ENCODE results near the gene TAF1A. TPM values are rescaled to one million over a fixed set of nuclear protein-coding genes. Genes with fewer than 3 reads are reported as not detected.

The TAF1A gene
- total and polyA plus RNA-seq, 10 of the 15 experiments (the other 5 are each of a cell fraction or from before 2014, with no cell fraction given): 7.7 to 17.9 (median 12.0) TPM

GRCh38 chr1:222634180-222635013, 44.7 kb upstream of the TAF1A start (continued):
- TF ChIP-seq RAD21 (IDR thresholded peaks at IDR 0.05; ENCODE audit: insufficient read depth, low read depth, low read length): peak; percentile 90
- no peak for TF ChIP-seq DPF2 (IDR thresholded peaks at IDR 0.05)
- TF ChIP-seq IRF3 (IDR thresholded peaks at IDR 0.05): no peak
- TF ChIP-seq NKRF (conservative IDR thresholded peaks at IDR 0.05): no peak
- TF ChIP-seq NFYB (IDR thresholded peaks at IDR 0.05; ENCODE audit: insufficient read depth, low read depth, low read length): no peak
- TF ChIP-seq HSF1 (IDR thresholded peaks at IDR 0.05; ENCODE audit: low read depth, low read length): no peak
- no peak for TF ChIP-seq BMI1 (IDR thresholded peaks at IDR 0.05; ENCODE audit: borderline replicate concordance)
- no peak for TF ChIP-seq GABPA (IDR thresholded peaks at IDR 0.05; ENCODE audit: low read depth)
- TF ChIP-seq CBX3 (IDR thresholded peaks at IDR 0.05; ENCODE audit: borderline replicate concordance, low read depth): no peak
- peak; percentile 95 for TF ChIP-seq SMC3 (IDR thresholded peaks at IDR 0.05; ENCODE audit: borderline replicate concordance, low read length)
- no peak for TF ChIP-seq WRNIP1 (IDR thresholded peaks at IDR 0.05; ENCODE audit: borderline replicate concordance, low read depth, low read length)
- TF ChIP-seq RUNX3 (IDR thresholded peaks at IDR 0.05; ENCODE audit: low read length): no peak
- TF ChIP-seq, protein P1, sequence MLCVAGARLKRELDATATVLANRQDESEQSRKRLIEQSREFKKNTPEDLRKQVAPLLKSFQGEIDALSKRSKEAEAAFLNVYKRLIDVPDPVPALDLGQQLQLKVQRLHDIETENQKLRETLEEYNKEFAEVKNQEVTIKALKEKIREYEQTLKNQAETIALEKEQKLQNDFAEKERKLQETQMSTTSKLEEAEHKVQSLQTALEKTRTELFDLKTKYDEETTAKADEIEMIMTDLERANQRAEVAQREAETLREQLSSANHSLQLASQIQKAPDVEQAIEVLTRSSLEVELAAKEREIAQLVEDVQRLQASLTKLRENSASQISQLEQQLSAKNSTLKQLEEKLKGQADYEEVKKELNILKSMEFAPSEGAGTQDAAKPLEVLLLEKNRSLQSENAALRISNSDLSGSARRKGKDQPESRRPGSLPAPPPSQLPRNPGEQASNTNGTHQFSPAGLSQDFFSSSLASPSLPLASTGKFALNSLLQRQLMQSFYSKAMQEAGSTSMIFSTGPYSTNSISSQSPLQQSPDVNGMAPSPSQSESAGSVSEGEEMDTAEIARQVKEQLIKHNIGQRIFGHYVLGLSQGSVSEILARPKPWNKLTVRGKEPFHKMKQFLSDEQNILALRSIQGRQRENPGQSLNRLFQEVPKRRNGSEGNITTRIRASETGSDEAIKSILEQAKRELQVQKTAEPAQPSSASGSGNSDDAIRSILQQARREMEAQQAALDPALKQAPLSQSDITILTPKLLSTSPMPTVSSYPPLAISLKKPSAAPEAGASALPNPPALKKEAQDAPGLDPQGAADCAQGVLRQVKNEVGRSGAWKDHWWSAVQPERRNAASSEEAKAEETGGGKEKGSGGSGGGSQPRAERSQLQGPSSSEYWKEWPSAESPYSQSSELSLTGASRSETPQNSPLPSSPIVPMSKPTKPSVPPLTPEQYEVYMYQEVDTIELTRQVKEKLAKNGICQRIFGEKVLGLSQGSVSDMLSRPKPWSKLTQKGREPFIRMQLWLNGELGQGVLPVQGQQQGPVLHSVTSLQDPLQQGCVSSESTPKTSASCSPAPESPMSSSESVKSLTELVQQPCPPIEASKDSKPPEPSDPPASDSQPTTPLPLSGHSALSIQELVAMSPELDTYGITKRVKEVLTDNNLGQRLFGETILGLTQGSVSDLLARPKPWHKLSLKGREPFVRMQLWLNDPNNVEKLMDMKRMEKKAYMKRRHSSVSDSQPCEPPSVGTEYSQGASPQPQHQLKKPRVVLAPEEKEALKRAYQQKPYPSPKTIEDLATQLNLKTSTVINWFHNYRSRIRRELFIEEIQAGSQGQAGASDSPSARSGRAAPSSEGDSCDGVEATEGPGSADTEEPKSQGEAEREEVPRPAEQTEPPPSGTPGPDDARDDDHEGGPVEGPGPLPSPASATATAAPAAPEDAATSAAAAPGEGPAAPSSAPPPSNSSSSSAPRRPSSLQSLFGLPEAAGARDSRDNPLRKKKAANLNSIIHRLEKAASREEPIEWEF (IDR thresholded peaks at IDR 0.05; ENCODE audit: insufficient replicate concordance, low read depth, low read length): no peak
- TF ChIP-seq ESRRA (IDR thresholded peaks at IDR 0.05; ENCODE audit: low read length): no peak
- no peak for TF ChIP-seq FOXM1 (IDR thresholded peaks at IDR 0.05; ENCODE audit: low read depth, low read length)
- TF ChIP-seq TARDBP (IDR thresholded peaks at IDR 0.05; ENCODE audit: borderline replicate concordance): no peak
- 0 out of 2 replicates have a peak, but pooled peaks have one; percentile 15 for TF ChIP-seq ZNF384 (IDR thresholded peaks at IDR 0.05; ENCODE audit: borderline replicate concordance, low read depth, low read length)
- no peak for TF ChIP-seq IRF5 (IDR thresholded peaks at IDR 0.05; ENCODE audit: borderline replicate concordance)

All from GM12878 (cell line).